BLaER1 (cell line): ENCODE measurements around the gene PIANP.
"Not testable (repeated sequence)": the region's sequence is repeated elsewhere in the genome, so short reads cannot be mapped to it uniquely, and the experiment has no call there.

Experiments
- H3K27ac ChIP-seq: shearing (Covaris generic); formaldehyde crosslinking; 2 replicates; pipeline ENCODE4 v1.8.1; 2022
- H3K27me3 ChIP-seq: shearing (Covaris generic); formaldehyde crosslinking; 2 replicates; pipeline ENCODE4 v1.8.1; 2022
- H3K36me3 ChIP-seq: shearing (Covaris generic); formaldehyde crosslinking; 2 replicates; pipeline ENCODE4 v1.8.1; 2022
- H3K4me1 ChIP-seq: shearing (Covaris generic); formaldehyde crosslinking; 2 replicates; pipeline ENCODE4 v1.8.1; 2022
- H3K4me2 ChIP-seq: shearing (Covaris generic); formaldehyde crosslinking; 2 replicates; pipeline ENCODE4 v1.8.1; 2022
- H3K4me3 ChIP-seq: shearing (Covaris generic); formaldehyde crosslinking; 2 replicates; pipeline ENCODE4 v1.8.1; 2022
- H3K9ac ChIP-seq: shearing (Covaris generic); formaldehyde crosslinking; 2 replicates; pipeline ENCODE4 v1.8.1; 2022
- H3K9me3 ChIP-seq: shearing (Covaris generic); formaldehyde crosslinking; 2 replicates; pipeline ENCODE4 v1.8.1; 2022
- H4K20me1 ChIP-seq: shearing (Covaris generic); formaldehyde crosslinking; 2 replicates; pipeline ENCODE4 v1.8.1; 2022
- Cebpa-rat ChIP-seq: shearing (Covaris generic); IDR thresholded peaks from 2 replicates; pipeline ENCODE4 v1.8.1; 2022

Gene PIANP

GRCh38 chr12:6708960-6709394 is 8.4 kb upstream of the PIANP start:
- H3K9ac ChIP-seq = no peak overlapping the region
- H3K4me1 ChIP-seq = peaks cover under 1% of the 10 kb centered on the region; the same call in 1 of the 2 replicates
- H3K36me3 ChIP-seq = no peaks in the 10 kb centered on the region
- H3K4me3 ChIP-seq = no peak overlapping the region
- H3K27me3 ChIP-seq = no peaks in the 10 kb centered on the region
- TF ChIP-seq Cebpa-rat = no peak
- 0 out of 2 replicates have a peak, but pooled peaks cover 4% of the 10 kb centered on the region for H3K9me3 ChIP-seq
- H3K27ac ChIP-seq = no peak overlapping the region
- H3K4me2 ChIP-seq = no peak overlapping the region
- H4K20me1 ChIP-seq = no peaks in the 10 kb centered on the region

- not testable (repeated sequence) for H3K9ac ChIP-seq, H3K4me2 ChIP-seq, H3K36me3 ChIP-seq, H3K9me3 ChIP-seq, H3K4me1 ChIP-seq, H4K20me1 ChIP-seq, H3K27ac ChIP-seq, H3K4me3 ChIP-seq, H3K27me3 ChIP-seq
Measured at GRCh38 chr12:6708351-6708750, 7.7 kb upstream of the PIANP start.

GRCh38 chr12:6703631-6704030 is 3.0 kb upstream of the PIANP start:
- H3K9ac ChIP-seq = no peak overlapping the region
- TF ChIP-seq Cebpa-rat = no peak

GRCh38 chr12:6701078-6701768 is 608 bp upstream of the PIANP start:
- peak overlapping the region; percentile 99 for H3K4me2 ChIP-seq
- no peaks in the 10 kb centered on the region for H3K36me3 ChIP-seq
- peak overlapping the region; percentile 77 for H3K4me3 ChIP-seq
- TF ChIP-seq Cebpa-rat = no peak
- H3K9ac ChIP-seq = peak overlapping the region; percentile 64; the same call in 1 of the 2 replicates
- H3K27ac ChIP-seq = 0 out of 2 replicates have a peak overlapping the region, but pooled peaks have one; percentile 18
- H3K27me3 ChIP-seq = peaks cover 16% of the 10 kb centered on the region; the same call in 1 of the 2 replicates
- H3K4me1 ChIP-seq = peaks cover 52% of the 10 kb centered on the region
- H3K9me3 ChIP-seq = no peaks in the 10 kb centered on the region
- H4K20me1 ChIP-seq = no peaks in the 10 kb centered on the region

More at GRCh38 chr12:6703631-6704030, 3.0 kb upstream of the PIANP start:
- Histone ChIP-seq H3K36me3 (no peaks in the 10 kb centered on the region), H3K27ac (no peak overlapping the region), H3K27me3 (peaks cover 16% of the 10 kb centered on the region; the same call in 1 of the 2 replicates), H4K20me1 (no peaks in the 10 kb centered on the region), H3K9me3 (0 out of 2 replicates have a peak, but pooled peaks cover 4% of the 10 kb centered on the region), H3K4me3 (no peak overlapping the region), H3K4me1 (peaks cover 28% of the 10 kb centered on the region), H3K4me2 (peak overlapping the region; percentile 37)

- peak overlapping the region; percentile 77 for H3K4me3 ChIP-seq
- H3K4me1 ChIP-seq = peaks cover 63% of the 10 kb centered on the region
- H3K4me2 ChIP-seq = peak overlapping the region; percentile 99
- H4K20me1 ChIP-seq = no peaks in the 10 kb centered on the region
- H3K9ac ChIP-seq = peak overlapping the region; percentile 72
- H3K27me3 ChIP-seq = peaks cover 16% of the 10 kb centered on the region; the same call in 1 of the 2 replicates
- no peaks in the 10 kb centered on the region for H3K36me3 ChIP-seq
- no peaks in the 10 kb centered on the region for H3K9me3 ChIP-seq
- H3K27ac ChIP-seq = peak overlapping the region; percentile 72
- no peak for TF ChIP-seq Cebpa-rat
Measured at GRCh38 chr12:6699989-6700645, 498 bp downstream of the PIANP start.

GRCh38 chr12:6699259-6699988 is 1.2 kb downstream of the PIANP start:
- Histone ChIP-seq H4K20me1 (no peaks in the 10 kb centered on the region), H3K4me2 (peak overlapping the region; percentile 99), H3K4me3 (peak overlapping the region; percentile 77), H3K9me3 (no peaks in the 10 kb centered on the region), H3K9ac (peak overlapping the region; percentile 72), H3K27me3 (peaks cover 16% of the 10 kb centered on the region; the same call in 1 of the 2 replicates), H3K4me1 (peaks cover 70% of the 10 kb centered on the region), H3K27ac (peak overlapping the region; percentile 53; the same call in 1 of the 2 replicates), H3K36me3 (no peaks in the 10 kb centered on the region)
- TF ChIP-seq Cebpa-rat = no peak

GRCh38 chr12:6698352-6699046 is 2.1 kb downstream of the PIANP start:
- Histone ChIP-seq H4K20me1 (no peaks in the 10 kb centered on the region), H3K27me3 (peaks cover 12% of the 10 kb centered on the region; the same call in 1 of the 2 replicates), H3K4me2 (peak overlapping the region; percentile 99), H3K27ac (peak overlapping the region; percentile 86), H3K4me1 (peaks cover 73% of the 10 kb centered on the region), H3K9me3 (no peaks in the 10 kb centered on the region), H3K4me3 (peak overlapping the region; percentile 49; the same call in 1 of the 2 replicates), H3K36me3 (no peaks in the 10 kb centered on the region), H3K9ac (peak overlapping the region; percentile 76; the same call in 1 of the 2 replicates)
- no peak for TF ChIP-seq Cebpa-rat

GRCh38 chr12:6697584-6698351 is 2.8 kb downstream of the PIANP start:
- H3K27ac ChIP-seq = peak overlapping the region; percentile 86
- no peaks in the 10 kb centered on the region for H3K36me3 ChIP-seq
- H3K4me3 ChIP-seq = peak overlapping the region; percentile 49
- peaks cover 75% of the 10 kb centered on the region for H3K4me1 ChIP-seq
- peak overlapping the region; percentile 76 for H3K9ac ChIP-seq
- no peaks in the 10 kb centered on the region for H3K9me3 ChIP-seq
- peak overlapping the region; percentile 99 for H3K4me2 ChIP-seq
- no peaks in the 10 kb centered on the region for H4K20me1 ChIP-seq
- no peak for TF ChIP-seq Cebpa-rat
- H3K27me3 ChIP-seq = peaks cover 10% of the 10 kb centered on the region; the same call in 1 of the 2 replicates
